Keratinocyte (primary cell): Measurements from ENCODE around the gene MAPT.

Experiments used
- CTCF ChIP-seq, 3 experiments: IDR thresholded peaks in 1 of 3; conservative IDR thresholded peaks in 1 of 3; optimal IDR thresholded peaks in 1 of 3; 2 replicates in 2 of 3; 3 replicates in 1 of 3; pipeline versions ENCODE3 to v1.5.1; 2011; ENCODE audit warnings: low read length in 3 of 3, mild to moderate bottlenecking in 3 of 3, moderate library complexity in 2 of 3, control low read depth in 1 of 3, inconsistent platforms in 1 of 3; ENCODE audit not compliant: insufficient read depth in 2 of 3; ENCODE audit errors: extremely low read depth in 1 of 3
- EZH2 ChIP-seq: IDR thresholded peaks from one replicate; pipeline ENCODE4 v1.6.1; 2012; ENCODE audit warnings: inconsistent platforms, mild to moderate bottlenecking, low read length, moderate library complexity

GRCh38 chr17:45951403-45951802 is 57.0 kb downstream of the MAPT start:
- TF ChIP-seq CTCF (optimal IDR thresholded peaks at IDR 0.05 in 1 of 3, IDR thresholded peaks at IDR 0.05 in 1 of 3, conservative IDR thresholded peaks at IDR 0.05 in 1 of 3; ENCODE audit: extremely low read depth in 1 of 3, insufficient read depth in 2 of 3, low read length in 3 of 3) (no peak), EZH2 (no peak)
